ENCODE measurements around the gene PHKA2.
A peak's percentile ranks its signal among the peaks of the same experiment; 100 is the strongest.
"Not testable (repeated sequence)": the region's sequence is repeated elsewhere in the genome, so short reads cannot be mapped to it uniquely, and the experiment has no call there.

The PHKA2 gene

GRCh38 chrX:18983666-18984380 is at the start of gene PHKA2:
TSS of gene PHKA2 (minus strand) at chrX:18984114. CDS start at chrX:18983932, 182 bp downstream.
- DNase-seq = peak; percentile 44

DNA sequence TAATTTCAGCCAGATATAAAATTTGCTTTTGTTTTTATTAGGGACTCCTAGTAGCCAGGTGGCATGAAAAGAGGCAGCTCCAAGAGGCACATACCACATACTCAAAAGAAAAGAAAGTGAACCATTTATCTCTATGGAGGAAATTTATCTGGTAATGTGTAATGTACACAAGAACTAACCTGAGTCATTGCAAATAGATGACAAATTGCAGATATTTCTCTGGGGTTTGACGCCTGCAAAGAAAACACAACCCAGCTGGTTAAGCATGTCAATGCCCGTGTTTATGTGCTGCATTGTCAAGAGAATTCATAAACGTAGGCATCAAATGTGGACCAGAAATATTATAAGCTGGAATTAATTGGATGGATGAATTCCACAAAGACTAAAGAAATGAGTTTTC is 46.9 kb upstream of the PHKA2 start:
- DNase-seq = no peak

- DNase-seq = no peak
Measured at GRCh38 chrX:19028560-19028959, 44.6 kb upstream of the PHKA2 start.

- DNase-seq = no peak
Measured at GRCh38 chrX:19024366-19024765, 40.5 kb upstream of the PHKA2 start.

DNA sequence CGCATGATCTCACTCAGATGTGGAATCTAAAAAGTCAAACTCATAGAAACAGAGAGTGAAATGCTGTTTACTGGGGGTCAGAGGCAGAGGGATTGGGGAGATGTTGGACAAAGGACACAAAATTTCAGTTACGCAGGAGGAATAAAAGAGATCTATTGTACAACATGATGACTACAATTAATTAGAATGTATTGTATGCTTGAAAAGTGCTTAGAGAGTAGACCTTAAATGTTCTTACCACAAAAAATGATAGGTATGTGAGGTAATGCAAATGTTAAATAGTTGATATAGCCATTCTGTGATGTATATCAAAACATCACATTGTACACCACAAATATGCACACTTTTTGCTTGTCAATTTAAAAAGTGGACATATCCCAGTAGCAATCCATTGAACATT is 36.1 kb upstream of the PHKA2 start:
- DNase-seq = no peak

DNA sequence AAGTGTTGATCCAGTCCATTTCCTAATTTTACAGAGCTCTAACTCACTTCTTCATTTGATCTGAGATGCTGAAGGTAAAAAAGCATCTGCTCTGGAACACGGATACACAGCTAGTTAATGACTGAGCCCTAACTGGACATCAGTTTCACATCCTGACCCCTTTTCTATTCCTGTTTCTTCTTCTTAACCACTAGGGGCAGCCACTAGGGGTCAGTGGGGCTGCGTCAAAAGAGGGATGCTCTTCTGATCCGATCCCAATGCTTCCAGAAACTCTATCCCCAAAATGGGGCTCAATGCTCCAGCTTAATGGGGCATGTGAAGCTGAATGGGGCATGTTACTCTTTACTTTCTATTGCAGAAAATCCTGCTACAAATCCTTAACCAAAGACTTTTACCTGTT is 33.4 kb upstream of the PHKA2 start:
- peak; percentile 21 for DNase-seq

GRCh38 chrX:19016614-19017013 is 32.7 kb upstream of the PHKA2 start:
- DNase-seq = not testable (repeated sequence)

GRCh38 chrX:19007868-19008267 is 24.0 kb upstream of the PHKA2 start:
- no peak for DNase-seq

DNA sequence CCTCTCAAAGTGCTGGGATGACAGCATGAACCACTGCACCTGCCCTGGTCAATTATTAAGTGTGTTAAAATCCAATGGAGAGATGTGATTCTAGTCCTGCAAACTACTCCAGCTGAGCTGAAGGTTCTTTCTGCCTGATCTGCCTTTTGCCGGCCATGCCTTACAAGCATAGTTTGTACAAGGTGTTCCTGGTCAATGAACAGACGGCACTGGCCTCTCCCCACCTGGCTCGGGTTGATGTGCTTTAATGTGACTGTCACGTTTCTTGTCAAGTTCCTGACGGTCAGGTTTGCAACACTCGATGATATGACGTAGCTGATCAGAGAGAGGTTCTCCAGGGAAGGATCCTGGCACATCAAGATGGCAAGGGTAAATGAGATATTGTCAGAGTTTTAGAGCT is 23.1 kb upstream of the PHKA2 start:
- no peak for DNase-seq

- no peak for DNase-seq
Measured at GRCh38 chrX:19005909-19006308, 22.0 kb upstream of the PHKA2 start.

- DNase-seq = no peak
Measured at GRCh38 chrX:19003756-19004155, 19.8 kb upstream of the PHKA2 start.

- no peak for DNase-seq
Measured at GRCh38 chrX:18998653-18999052, 14.7 kb upstream of the PHKA2 start.

- no peak for DNase-seq
Measured at GRCh38 chrX:18997916-18998315, 14.0 kb upstream of the PHKA2 start.

DNA sequence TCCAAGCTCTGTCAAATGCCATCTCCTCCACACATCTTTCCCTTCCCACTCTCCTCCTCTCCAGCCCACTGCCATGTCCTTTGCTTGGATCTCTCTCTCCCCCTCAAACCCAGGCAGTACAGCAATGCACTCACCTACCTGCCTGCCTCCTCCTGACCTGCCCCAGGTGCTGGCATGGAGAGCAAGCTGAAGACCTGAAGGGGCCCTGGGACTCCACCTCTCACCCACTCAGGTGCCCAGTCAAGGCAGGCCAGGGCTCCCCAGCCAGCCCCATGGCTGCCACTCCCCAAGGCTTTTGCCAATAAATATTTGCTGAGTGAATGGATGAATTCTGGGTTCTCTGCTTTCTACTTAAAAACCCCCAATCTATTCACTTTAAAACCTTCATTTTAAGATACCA is 12.6 kb upstream of the PHKA2 start:
- DNase-seq = no peak

DNA sequence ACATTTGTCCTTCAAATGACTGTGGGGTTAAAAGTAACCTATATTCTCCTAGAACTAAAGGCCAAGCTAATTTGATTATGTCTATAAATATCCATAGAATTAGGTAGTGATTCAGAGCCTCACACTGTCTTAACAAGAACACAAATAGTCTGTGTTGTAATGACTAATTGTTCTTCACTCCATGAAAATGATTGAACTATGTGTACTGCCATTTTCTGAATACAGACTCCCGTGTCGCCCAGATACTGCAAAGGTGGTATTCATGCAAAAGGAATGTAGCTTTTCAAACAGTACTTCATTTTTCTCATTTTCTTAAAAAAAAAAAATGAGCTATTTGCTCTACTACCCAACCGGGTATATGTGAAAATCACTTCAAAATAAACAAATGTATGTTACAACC is 11.3 kb upstream of the PHKA2 start:
- DNase-seq = no peak

GRCh38 chrX:18994713-18995112 is 10.8 kb upstream of the PHKA2 start:
- DNase-seq = no peak

DNA sequence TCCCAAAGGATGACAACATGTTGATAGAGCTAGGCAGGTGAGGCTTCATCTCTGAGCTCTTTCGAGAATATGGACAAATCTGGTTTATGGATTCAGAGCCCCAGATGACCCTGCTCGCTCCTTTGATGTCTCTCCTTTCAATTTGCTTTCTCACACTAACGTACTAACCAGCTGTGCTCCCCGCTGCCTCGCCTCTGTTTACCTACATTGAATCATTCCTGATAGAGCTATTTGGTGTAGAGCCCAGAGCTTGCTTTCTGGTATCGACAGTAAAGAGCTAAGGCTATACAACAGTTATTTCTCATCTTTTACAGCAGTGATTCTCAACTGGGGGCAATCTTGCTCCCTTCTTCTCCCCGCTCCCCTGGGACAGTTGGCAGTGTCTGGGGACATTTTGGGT is 8.9 kb upstream of the PHKA2 start:
- no peak for DNase-seq

- no peak for DNase-seq
Measured at GRCh38 chrX:18985186-18985435, 1.2 kb upstream of the PHKA2 start.

GRCh38 chrX:18984381-18985185 is 669 bp upstream of the PHKA2 start:
- peak; percentile 82 for DNase-seq

DNA sequence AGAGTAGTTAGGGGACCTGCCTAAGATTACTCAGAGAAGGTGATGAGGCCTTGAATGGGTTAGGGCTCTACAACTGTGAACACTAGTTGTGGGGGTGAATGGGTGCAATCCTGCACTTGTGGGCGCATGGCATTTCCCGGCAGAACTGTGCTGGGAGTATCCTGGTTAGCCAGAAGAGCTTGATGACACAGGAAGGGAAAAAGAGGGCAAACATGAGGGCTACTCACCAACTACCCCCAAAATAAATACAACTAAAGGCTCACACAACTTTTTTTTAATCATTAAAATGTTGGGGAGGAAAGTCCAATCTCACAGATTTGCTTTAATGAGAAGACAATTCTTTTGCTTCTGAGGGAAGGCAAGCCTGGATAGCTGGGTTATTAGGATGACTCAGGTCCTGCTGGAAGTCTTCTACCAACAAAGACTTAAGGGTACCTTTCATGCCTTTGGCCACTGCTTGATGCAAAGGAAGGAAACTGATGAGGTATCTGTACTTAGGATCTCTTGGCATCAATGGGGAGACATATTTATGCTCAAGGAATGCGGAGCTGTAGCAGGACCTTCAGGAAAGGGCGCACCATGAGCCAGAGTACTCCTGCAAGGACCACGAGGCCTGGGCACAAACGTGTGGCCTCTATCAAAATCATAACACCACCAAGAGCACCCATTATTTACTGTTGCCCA is 2.6 kb downstream of the PHKA2 start:
- DNase-seq = no peak

- not testable (repeated sequence) for DNase-seq
Measured at GRCh38 chrX:18980262-18980661, 3.7 kb downstream of the PHKA2 start.

DNA sequence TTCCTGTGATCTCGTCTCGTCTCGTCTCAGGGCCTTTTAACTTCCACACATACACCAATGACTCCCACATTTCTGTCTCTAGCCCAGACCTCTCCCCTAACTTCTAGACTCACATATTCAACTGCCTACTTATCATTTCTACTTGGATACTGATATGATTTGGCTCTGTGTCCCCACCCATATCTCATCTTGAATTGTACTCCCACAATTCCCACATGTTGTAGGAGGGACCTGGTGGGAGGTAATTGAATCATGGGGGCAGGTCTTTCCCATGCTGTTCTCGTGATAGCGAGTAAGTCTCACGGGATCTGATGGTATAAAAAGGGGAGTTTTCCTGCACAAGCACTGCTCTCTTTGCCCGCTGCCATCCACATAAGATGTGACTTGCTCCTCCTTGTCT is 8.9 kb downstream of the PHKA2 start:
- DNase-seq = no peak

GRCh38 chrX:18973527-18974192 is 10.3 kb downstream of the PHKA2 start:
- DNase-seq = peak; percentile 58

DNA sequence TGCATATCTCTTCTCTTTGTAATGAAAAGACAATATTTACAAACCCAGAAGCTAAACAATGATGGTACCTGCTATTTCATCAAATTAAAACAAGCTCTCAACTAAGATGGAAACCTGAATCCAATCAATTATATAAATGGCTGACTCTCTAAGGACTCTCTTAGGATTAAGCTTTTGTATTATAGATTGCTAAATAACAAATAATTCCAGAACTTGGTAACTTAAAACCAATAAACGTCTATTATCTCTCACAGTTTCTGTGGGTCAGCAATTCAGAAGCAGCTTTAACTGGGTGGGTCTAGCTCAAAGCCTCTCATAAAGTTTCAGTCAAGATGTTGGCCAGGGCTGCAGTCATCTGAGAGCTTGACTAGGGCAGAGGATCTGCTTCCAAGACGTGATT is 12.4 kb downstream of the PHKA2 start:
- DNase-seq = no peak

Measured in NCI-H526 treated with DMSO at 0.1 percent for 48 hours (cell line).